ENCODE data around the gene RASGRP3. TPM values are rescaled to one million over a fixed set of nuclear protein-coding genes. Genes with fewer than 3 reads are reported as not detected.

The RASGRP3 gene
- total and polyA plus RNA-seq, 12 donors = 14.9 to 77.4 (median 64.4) TPM

GRCh38 chr2:33509908-33510585 is 33.6 kb downstream of the RASGRP3 start:
- 64 to 65% methylated on average over 5 of the region's 5 CpGs for WGBS, 2 donors

GRCh38 chr2:33510586-33510968 is 34.1 kb downstream of the RASGRP3 start:
- Histone ChIP-seq H3K9me3 (no peaks in the 10 kb centered on the region), H3K4me3 (no peak overlapping the region), H3K4me1 (peaks cover 0 to 42% (median 30%) of the 10 kb centered on the region in 9 donors), H3K27ac (no peak overlapping the region), H3K27me3 (no peaks in the 10 kb centered on the region), H3K36me3 (peaks cover 0 to 40% (median 9%) of the 10 kb centered on the region in 9 donors)
- intact Hi-C loops (cut with DNase I) = no loop called here
- no peak for TF ChIP-seq CTCF (IDR thresholded peaks at IDR 0.05)
- ATAC-seq (no peak), DNase-seq (no peak)
- WGBS, 2 donors = 84 to 89% methylated on average over 4 of the region's 4 CpGs

More at GRCh38 chr2:33509908-33510585, 33.6 kb downstream of the RASGRP3 start:
- peaks cover 0 to 35% (median 5%) of the 10 kb centered on the region in 9 donors for H3K36me3 ChIP-seq
- H3K9me3 ChIP-seq = no peaks in the 10 kb centered on the region
- DNase-seq = no peak
- H3K27ac ChIP-seq = peak overlapping the region in 1 of 10 donors; percentile 51
- H3K4me3 ChIP-seq = no peak overlapping the region
- no peak for TF ChIP-seq CTCF (IDR thresholded peaks at IDR 0.05)
- peaks cover 0 to 44% (median 30%) of the 10 kb centered on the region in 9 donors for H3K4me1 ChIP-seq
- intact Hi-C loops (cut with DNase I) = no loop called here
- ATAC-seq = no peak
- H3K27me3 ChIP-seq = no peaks in the 10 kb centered on the region

- no peak overlapping the region for H3K4me3 ChIP-seq
- DNase-seq (no peak), ATAC-seq (no peak)
- TF ChIP-seq CTCF (IDR thresholded peaks at IDR 0.05) = no peak
- H3K27me3 ChIP-seq = no peaks in the 10 kb centered on the region
- intact Hi-C loops (cut with DNase I) = no loop called here
- peaks cover 0 to 46% (median 13%) of the 10 kb centered on the region in 9 donors for H3K36me3 ChIP-seq
- no peak overlapping the region for H3K27ac ChIP-seq
- peaks cover 0 to 38% (median 26%) of the 10 kb centered on the region in 9 donors for H3K4me1 ChIP-seq
- no peaks in the 10 kb centered on the region for H3K9me3 ChIP-seq
- 97 to 100% methylated on average over 1 of the region's 1 CpG for WGBS, 2 donors
Measured at GRCh38 chr2:33511141-33511540, 34.7 kb downstream of the RASGRP3 start.

- Histone ChIP-seq H3K9me3 (no peaks in the 10 kb centered on the region), H3K27ac (no peak overlapping the region), H3K27me3 (no peaks in the 10 kb centered on the region), H3K36me3 (peaks cover 0 to 56% (median 13%) of the 10 kb centered on the region in 9 donors), H3K4me1 (peaks cover 0 to 34% (median 23%) of the 10 kb centered on the region in 9 donors), H3K4me3 (no peak overlapping the region)
- TF ChIP-seq CTCF (IDR thresholded peaks at IDR 0.05) = no peak
- intact Hi-C loops (cut with DNase I) = no loop called here
- 81 to 82% methylated on average over 5 of the region's 5 CpGs for WGBS, 2 donors
- DNase-seq = no peak
- ATAC-seq = no peak
Measured at GRCh38 chr2:33512112-33512511, 35.7 kb downstream of the RASGRP3 start.

All from heart right ventricle (tissue), 16 donors.